ENCODE measurements around the gene MCC. TPM values are rescaled to one million over a fixed set of nuclear protein-coding genes. Genes with fewer than 3 reads are reported as not detected.

MCC gene
- total and polyA plus RNA-seq, 2 donors (not counting 1 experiment from before 2014, with no cell fraction given) = 0.09 to 0.32 TPM

DNA sequence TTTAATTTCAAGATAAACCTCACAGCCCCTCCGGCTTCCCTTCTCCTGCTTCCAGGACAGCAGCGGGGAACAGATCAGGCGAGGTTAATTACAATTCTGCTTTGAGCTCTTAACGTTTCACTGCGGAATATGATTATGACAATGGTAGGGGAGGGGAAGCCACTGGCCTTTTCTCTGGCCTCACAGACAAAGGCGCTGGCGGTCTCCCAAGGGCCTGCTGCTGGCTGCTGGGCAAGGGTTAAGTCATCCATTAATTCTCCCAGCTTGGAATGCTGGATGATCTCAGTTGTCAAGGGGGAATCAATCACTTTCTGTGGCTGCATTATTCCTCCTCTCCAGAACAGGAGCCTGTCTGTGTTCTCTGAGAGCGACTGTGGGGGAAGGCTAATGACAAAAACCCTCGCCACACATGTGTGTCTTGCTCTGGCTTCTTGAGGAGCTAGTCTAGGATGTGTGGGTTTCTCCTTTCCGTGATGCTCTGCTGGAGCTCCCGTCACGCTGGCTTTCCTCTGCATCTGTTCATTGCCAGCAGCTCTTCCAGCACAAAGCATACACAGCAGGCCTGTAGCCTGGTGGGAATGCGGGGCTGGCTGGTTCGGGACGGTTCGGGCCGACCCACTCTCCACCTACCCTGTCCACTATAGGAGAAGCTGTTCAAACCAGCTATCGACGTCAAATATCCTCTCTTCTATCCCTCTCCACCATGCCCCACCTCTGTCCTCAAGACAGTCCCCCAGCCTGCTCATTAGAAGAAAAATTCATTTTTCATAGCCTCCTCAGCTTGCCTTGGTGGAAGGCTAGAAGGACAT, 428.8 kb downstream of the MCC start:
- H3K27ac Mint-ChIP-seq = no peak overlapping the region
- ChIA-PET CTCF (no interaction called here), POLR2A (no interaction called here)
- no peak overlapping the region for H3K9ac ChIP-seq (ENCODE audit: low read length)
- no peak overlapping the region for H3K4me3 Mint-ChIP-seq
- peaks cover 5% of the 10 kb centered on the region for H3K27me3 Mint-ChIP-seq
- peaks cover 0 to 11% of the 10 kb centered on the region in 2 donors for H3K4me1 ChIP-seq (ENCODE audit: control insufficient read depth in 2 of 2, insufficient read depth in 2 of 2, low read length in 2 of 2)
- no peaks in the 10 kb centered on the region for H3K9me3 ChIP-seq (ENCODE audit: control extremely low read depth in 1 of 3, control insufficient read depth in 2 of 3, insufficient read depth in 1 of 3, low read length in 2 of 3)
- H3K36me3 ChIP-seq (replicated peaks in 1 of 2; ENCODE audit: control extremely low read depth in 1 of 2, control insufficient read depth in 1 of 2, extremely low read depth in 1 of 2, insufficient read depth in 2 of 2, low read length in 1 of 2) = no peaks in the 10 kb centered on the region
- no peak for ATAC-seq (ENCODE audit: low read depth)
- no peaks in the 10 kb centered on the region for H3K27me3 ChIP-seq (replicated peaks in 1 of 4; ENCODE audit: control extremely low read depth in 1 of 4, control insufficient read depth in 3 of 4, insufficient read depth in 4 of 4, low read length in 3 of 4)
- 91% methylated on average over 11 of the region's 19 CpGs for WGBS (ENCODE audit: insufficient coverage)
- no peaks in the 10 kb centered on the region for H3K79me2 ChIP-seq (ENCODE audit: control insufficient read depth, insufficient read depth, low read length)
- no peak for TF ChIP-seq EZH2 (IDR thresholded peaks at IDR 0.05; ENCODE audit: borderline replicate concordance, insufficient read depth, low read depth, low read length, poor library complexity, severe bottlenecking)
- TF ChIP-seq, protein P1, sequence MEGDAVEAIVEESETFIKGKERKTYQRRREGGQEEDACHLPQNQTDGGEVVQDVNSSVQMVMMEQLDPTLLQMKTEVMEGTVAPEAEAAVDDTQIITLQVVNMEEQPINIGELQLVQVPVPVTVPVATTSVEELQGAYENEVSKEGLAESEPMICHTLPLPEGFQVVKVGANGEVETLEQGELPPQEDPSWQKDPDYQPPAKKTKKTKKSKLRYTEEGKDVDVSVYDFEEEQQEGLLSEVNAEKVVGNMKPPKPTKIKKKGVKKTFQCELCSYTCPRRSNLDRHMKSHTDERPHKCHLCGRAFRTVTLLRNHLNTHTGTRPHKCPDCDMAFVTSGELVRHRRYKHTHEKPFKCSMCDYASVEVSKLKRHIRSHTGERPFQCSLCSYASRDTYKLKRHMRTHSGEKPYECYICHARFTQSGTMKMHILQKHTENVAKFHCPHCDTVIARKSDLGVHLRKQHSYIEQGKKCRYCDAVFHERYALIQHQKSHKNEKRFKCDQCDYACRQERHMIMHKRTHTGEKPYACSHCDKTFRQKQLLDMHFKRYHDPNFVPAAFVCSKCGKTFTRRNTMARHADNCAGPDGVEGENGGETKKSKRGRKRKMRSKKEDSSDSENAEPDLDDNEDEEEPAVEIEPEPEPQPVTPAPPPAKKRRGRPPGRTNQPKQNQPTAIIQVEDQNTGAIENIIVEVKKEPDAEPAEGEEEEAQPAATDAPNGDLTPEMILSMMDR (IDR thresholded peaks at IDR 0.05) = no peak
- H3K4me3 ChIP-seq (ENCODE audit: control extremely low read depth in 1 of 5, extremely low read depth in 1 of 5, insufficient read depth in 1 of 5, low read depth in 2 of 5, low read length in 4 of 5) = no peak overlapping the region
- H3K9me3 Mint-ChIP-seq (ENCODE audit: insufficient read depth) = no peaks in the 10 kb centered on the region
- intact Hi-C loops (cut with micrococcal nuclease) = no loop called here
- DNase-seq = no peak
- H3K4me2 ChIP-seq (replicated peaks; ENCODE audit: low read depth, low read length, poor library complexity, severe bottlenecking) = no peak overlapping the region
- H3K4me1 Mint-ChIP-seq = peaks cover 4% of the 10 kb centered on the region
- no peak overlapping the region for H2AFZ ChIP-seq (ENCODE audit: insufficient read depth, low read depth, low read length, poor library complexity, severe bottlenecking)
- no peaks in the 10 kb centered on the region for H4K20me1 ChIP-seq (ENCODE audit: control insufficient read depth, insufficient read depth, low read length, poor library complexity, severe bottlenecking)
- no peak overlapping the region for H3K27ac ChIP-seq (ENCODE audit: low read length in 2 of 2)

DNA sequence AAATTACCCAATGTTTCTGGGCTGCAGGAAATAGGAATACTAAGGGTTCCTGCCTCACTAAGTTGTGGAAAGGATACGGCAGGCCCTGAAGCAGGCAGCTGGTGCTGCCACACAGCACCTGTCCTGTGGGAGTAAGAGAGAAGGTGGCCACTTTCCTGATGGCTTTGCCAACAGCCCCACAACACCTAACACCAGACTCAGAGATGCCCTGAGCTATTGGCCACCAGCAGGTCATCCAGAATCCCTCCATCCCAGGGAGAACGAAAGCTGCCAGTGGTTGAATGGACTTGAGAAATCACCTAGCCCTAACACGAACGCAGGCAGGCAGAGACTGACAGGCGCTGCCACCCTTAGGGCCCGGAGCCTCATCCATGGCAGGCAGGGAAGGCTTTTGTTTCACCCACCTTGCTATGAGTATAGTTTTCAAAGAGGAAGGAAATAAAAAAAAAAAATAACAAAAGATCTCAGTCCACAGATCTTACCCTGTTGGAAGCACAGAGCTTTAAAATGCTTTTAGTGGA, 429.5 kb downstream of the MCC start:
- peaks cover 5% of the 10 kb centered on the region for H3K27me3 Mint-ChIP-seq
- ATAC-seq (ENCODE audit: low read depth) (no peak), DNase-seq (no peak)
- H3K36me3 ChIP-seq (replicated peaks in 1 of 2; ENCODE audit: control extremely low read depth in 1 of 2, control insufficient read depth in 1 of 2, extremely low read depth in 1 of 2, insufficient read depth in 2 of 2, low read length in 1 of 2) = no peaks in the 10 kb centered on the region
- H3K79me2 ChIP-seq (ENCODE audit: control insufficient read depth, insufficient read depth, low read length) = no peaks in the 10 kb centered on the region
- no peaks in the 10 kb centered on the region for H3K9me3 Mint-ChIP-seq (ENCODE audit: insufficient read depth)
- no peaks in the 10 kb centered on the region for H3K27me3 ChIP-seq (replicated peaks in 1 of 4; ENCODE audit: control extremely low read depth in 1 of 4, control insufficient read depth in 3 of 4, insufficient read depth in 4 of 4, low read length in 3 of 4)
- no peak overlapping the region for H3K4me3 ChIP-seq (ENCODE audit: control extremely low read depth in 1 of 5, extremely low read depth in 1 of 5, insufficient read depth in 1 of 5, low read depth in 2 of 5, low read length in 4 of 5)
- no peak overlapping the region for H3K27ac Mint-ChIP-seq
- no peak overlapping the region for H3K27ac ChIP-seq (ENCODE audit: low read length in 2 of 2)
- H3K4me2 ChIP-seq (replicated peaks; ENCODE audit: low read depth, low read length, poor library complexity, severe bottlenecking) = no peak overlapping the region
- 50% methylated on average over 1 of the region's 6 CpGs for WGBS (ENCODE audit: insufficient coverage)
- H3K9ac ChIP-seq (ENCODE audit: low read length) = no peak overlapping the region
- H3K4me3 Mint-ChIP-seq = no peak overlapping the region
- ChIA-PET CTCF (no interaction called here), POLR2A (no interaction called here)
- intact Hi-C loops (cut with micrococcal nuclease) = no loop called here
- H4K20me1 ChIP-seq (ENCODE audit: control insufficient read depth, insufficient read depth, low read length, poor library complexity, severe bottlenecking) = no peaks in the 10 kb centered on the region
- H3K4me1 Mint-ChIP-seq = peaks cover 4% of the 10 kb centered on the region
- H3K4me1 ChIP-seq (ENCODE audit: control insufficient read depth in 2 of 2, insufficient read depth in 2 of 2, low read length in 2 of 2) = peaks cover 0 to 11% of the 10 kb centered on the region in 2 donors
- H3K9me3 ChIP-seq (ENCODE audit: control extremely low read depth in 1 of 3, control insufficient read depth in 2 of 3, insufficient read depth in 1 of 3, low read length in 2 of 3) = no peaks in the 10 kb centered on the region
- H2AFZ ChIP-seq (ENCODE audit: insufficient read depth, low read depth, low read length, poor library complexity, severe bottlenecking) = no peak overlapping the region
- no peak for TF ChIP-seq EZH2 (IDR thresholded peaks at IDR 0.05; ENCODE audit: borderline replicate concordance, insufficient read depth, low read depth, low read length, poor library complexity, severe bottlenecking)
- TF ChIP-seq, protein P1 (IDR thresholded peaks at IDR 0.05) = no peak

Measured in B cell (primary cell).